IMR-90 (cell line): ENCODE measurements around the gene SMIM7. TPM values are rescaled to one million over a fixed set of nuclear protein-coding genes. Genes with fewer than 3 reads are reported as not detected.
"Not testable (repeated sequence)": the region's sequence is repeated elsewhere in the genome, so short reads cannot be mapped to it uniquely, and the experiment has no call there.

ENCODE experiments used
- ATAC-seq: fragments of 200-7000 bp; cut with Tn5 transposase; 2 replicates; pipeline ENCODE4 v1.9.1; 2020; ENCODE audit warnings: low read depth, mild to moderate bottlenecking, moderate library complexity
- BruUV-seq: library from RNA; stranded (reverse); fragments of 400-500 nt; replicated peaks from 2 replicates; lab custom pipeline; 2021; lab: Mats Ljungman, UMichigan
- CTCF ChIA-PET: fragments of 300-600 bp; formaldehyde crosslinking; extraction: SDS; loops from one replicate; lab custom pipeline; 2021; ENCODE audit warnings: antibody characterized with exemption; lab: Yijun Ruan, JAX
- POLR2A ChIA-PET: fragments of 300-600 bp; sonication (Branson Sonifier 250); formaldehyde crosslinking; loops from one replicate; lab custom pipeline; 2022; ENCODE audit warnings: antibody characterized with exemption; ENCODE audit not compliant: unreplicated experiment; lab: Charles Lee
- DNase-seq: peaks from one replicate; pipeline ENCODE4 v3.0.0; 2013
- H2AFZ ChIP-seq: replicated peaks from 2 replicates; pipeline ENCODE3; 2013; ENCODE audit warnings: low read length, mild to moderate bottlenecking; ENCODE audit not compliant: poor library complexity
- H2AK5ac ChIP-seq: 2 replicates; pipeline ENCODE4 v1.6.1; 2013; ENCODE audit warnings: low read depth, low read length, inconsistent platforms
- H2AK9ac ChIP-seq: replicated peaks from 2 replicates; pipeline ENCODE3; 2013; ENCODE audit warnings: mild to moderate bottlenecking, low read depth, low read length, moderate library complexity; ENCODE audit not compliant: poor library complexity
- H2BK120ac ChIP-seq: 2 replicates; pipeline ENCODE4 v1.6.1; 2013; ENCODE audit warnings: low read depth, low read length, inconsistent platforms
- H2BK15ac ChIP-seq: 3 replicates; pipeline ENCODE4 v1.6.1; 2013; ENCODE audit warnings: low read depth, low read length, inconsistent platforms
- H2BK20ac ChIP-seq: 2 replicates; pipeline ENCODE4 v1.6.1; 2013; ENCODE audit warnings: low read depth, mild to moderate bottlenecking, inconsistent platforms, low read length, moderate library complexity
- H2BK5ac ChIP-seq: 2 replicates; pipeline ENCODE4 v1.6.1; 2013; ENCODE audit warnings: mild to moderate bottlenecking, low read depth, low read length, inconsistent platforms; ENCODE audit not compliant: poor library complexity, severe bottlenecking
- H3K14ac ChIP-seq: replicated peaks from 2 replicates; pipeline ENCODE4 v1.6.1; 2013; ENCODE audit warnings: low read depth, low read length, inconsistent platforms
- H3K18ac ChIP-seq: 2 replicates; pipeline ENCODE4 v1.6.1; 2013; ENCODE audit warnings: low read depth, low read length, control low read depth
- H3K23ac ChIP-seq: 2 replicates; pipeline ENCODE4 v1.6.1; 2013; ENCODE audit warnings: low read depth, low read length, inconsistent platforms
- H3K27ac ChIP-seq: 2 replicates; pipeline ENCODE4 v1.5.1; 2013; ENCODE audit warnings: mild to moderate bottlenecking, control low read depth, low read length; ENCODE audit not compliant: insufficient read depth
- H3K27me3 ChIP-seq: 2 replicates; pipeline ENCODE4 v1.6.1; 2013; ENCODE audit warnings: low read length; ENCODE audit not compliant: control insufficient read depth, insufficient read depth
- H3K36me3 ChIP-seq: 2 replicates; pipeline ENCODE4 v1.6.1; 2013; ENCODE audit warnings: low read length, mixed read lengths; ENCODE audit not compliant: control insufficient read depth, insufficient read depth
- H3K4ac ChIP-seq: 2 replicates; pipeline ENCODE4 v1.6.1; 2013; ENCODE audit warnings: low read depth, low read length, inconsistent platforms
- H3K4me1 ChIP-seq: 2 replicates; pipeline ENCODE4 v1.6.1; 2013; ENCODE audit warnings: low read length, mixed read lengths; ENCODE audit not compliant: control insufficient read depth, insufficient read depth
- H3K4me2 ChIP-seq: 2 replicates; pipeline ENCODE4 v1.6.1; 2013; ENCODE audit warnings: low read depth, mild to moderate bottlenecking, control low read depth, low read length, moderate library complexity
- H3K4me3 ChIP-seq: 2 replicates; pipeline ENCODE4 v1.5.1; 2013; ENCODE audit warnings: low read depth, mild to moderate bottlenecking, control low read depth, low read length, moderate library complexity; ENCODE audit not compliant: insufficient read depth
- H3K56ac ChIP-seq: 2 replicates; pipeline ENCODE4 v1.6.1; 2013; ENCODE audit warnings: low read length, inconsistent platforms; ENCODE audit not compliant: insufficient read depth; ENCODE audit errors: extremely low read depth
- H3K79me1 ChIP-seq, 2 experiments: 2 replicates each; pipeline ENCODE4 v1.6.1; 2013; ENCODE audit warnings: low read length in 2 of 2, inconsistent platforms in 1 of 2, low read depth in 1 of 2
- H3K9ac ChIP-seq: 2 replicates; pipeline ENCODE4 v1.6.1; 2013; ENCODE audit warnings: low read depth, low read length, control low read depth
- H3K9me1 ChIP-seq: 2 replicates; pipeline ENCODE4 v1.6.1; 2013; ENCODE audit warnings: low read length, inconsistent platforms; ENCODE audit not compliant: insufficient read depth
- H3K9me3 ChIP-seq: 2 replicates; pipeline ENCODE4 v1.6.1; 2013; ENCODE audit warnings: low read length; ENCODE audit not compliant: control insufficient read depth, insufficient read depth
- H4K20me1 ChIP-seq: 2 replicates; pipeline ENCODE4 v1.6.1; 2013; ENCODE audit warnings: low read length, inconsistent platforms; ENCODE audit not compliant: insufficient read depth
- H4K5ac ChIP-seq: 2 replicates; pipeline ENCODE4 v1.6.1; 2013; ENCODE audit warnings: mild to moderate bottlenecking, low read depth, low read length, control low read depth
- H4K8ac ChIP-seq, 2 experiments: 2 replicates each; pipeline ENCODE4 v1.6.1; 2013; ENCODE audit warnings: low read depth in 2 of 2, low read length in 2 of 2, control low read depth in 1 of 2, inconsistent platforms in 1 of 2
- H4K91ac ChIP-seq: 2 replicates; pipeline ENCODE4 v1.6.1; 2013; ENCODE audit warnings: low read depth, low read length, inconsistent platforms; ENCODE audit not compliant: insufficient read depth
- WGBS, 2 experiments: methylation state at CpG; one replicate each; pipeline versions ENCODE4 v1.1.5 to v1.1.7; 2013; ENCODE audit warnings: missing lambda C conversion rate in 2 of 2; ENCODE audit not compliant: insufficient read length in 1 of 2; ENCODE audit errors: extremely low coverage in 2 of 2; 5-methylcytosine and 5-hydroxymethylcytosine counted together
- dilution Hi-C: fragments of 300-500 bp; cut with HindIII; formaldehyde crosslinking; loops from one replicate; pipeline ENCODE4 v1.14.3; 2018; ENCODE audit warnings: low sequenced_read_pairs; ENCODE audit not compliant: unreplicated experiment
- in situ Hi-C: fragments of 300-500 bp; cut with MboI; formaldehyde crosslinking; loops from 3 replicates; pipeline ENCODE4 v1.14.3; 2019; ENCODE audit warnings: low sequenced_read_pairs, inconsistent platforms, mixed read lengths
- intact Hi-C: fragments of 100-400 bp; cut with micrococcal nuclease; formaldehyde crosslinking; loops from 2 replicates; pipeline ENCODE4 v1.10.0; 2022
- polyA plus RNA-seq, 3 experiments: library from polyadenylated mRNA; depleted of rRNA; stranded (reverse); fragments of >200 nt; gene quantifications; 2 replicates each; pipeline ENCODE4 v1.2.3, GENCODE V29; 2012; ENCODE audit warnings: low replicate concordance in 1 of 3
- total RNA-seq: library from RNA; depleted of rRNA; stranded (reverse); fragments of >200 nt; gene quantifications from 2 replicates; pipeline ENCODE4 v1.2.3, GENCODE V29; 2012

The SMIM7 gene
- total and polyA plus RNA-seq, 2 of the 4 experiments (the other 2 are of a cell fraction) = 55.7 to 64.8 TPM

- intact Hi-C loops, POLR2A ChIA-PET, CTCF ChIA-PET: not testable (repeated sequence)
Measured at GRCh38 chr19:16668702-16669101, 8.8 kb upstream of the SMIM7 start.

More at GRCh38 chr19:16668702-16669101, 8.8 kb upstream of the SMIM7 start:
- H2BK120ac ChIP-seq, H3K14ac ChIP-seq, H3K9ac ChIP-seq, H3K36me3 ChIP-seq, H3K79me1 ChIP-seq, in situ Hi-C loops, H2BK5ac ChIP-seq, H3K23ac ChIP-seq, H3K4me2 ChIP-seq, H3K56ac ChIP-seq, H3K9me1 ChIP-seq, H3K27me3 ChIP-seq, H2BK20ac ChIP-seq, H3K9me3 ChIP-seq, H2BK15ac ChIP-seq, H4K8ac ChIP-seq, H3K18ac ChIP-seq, DNase-seq, H2AFZ ChIP-seq, H2AK5ac ChIP-seq, H3K27ac ChIP-seq, H2AK9ac ChIP-seq, BruUV-seq, H4K5ac ChIP-seq, H4K20me1 ChIP-seq, H3K4me1 ChIP-seq, H3K4ac ChIP-seq, ATAC-seq, dilution Hi-C loops, H4K91ac ChIP-seq, H3K4me3 ChIP-seq: not testable (repeated sequence)
- no CpG with 5 or more reads among the region's 4 CpGs for WGBS, 2 experiments
